ENCODE results near the gene CSPG4.

DNA sequence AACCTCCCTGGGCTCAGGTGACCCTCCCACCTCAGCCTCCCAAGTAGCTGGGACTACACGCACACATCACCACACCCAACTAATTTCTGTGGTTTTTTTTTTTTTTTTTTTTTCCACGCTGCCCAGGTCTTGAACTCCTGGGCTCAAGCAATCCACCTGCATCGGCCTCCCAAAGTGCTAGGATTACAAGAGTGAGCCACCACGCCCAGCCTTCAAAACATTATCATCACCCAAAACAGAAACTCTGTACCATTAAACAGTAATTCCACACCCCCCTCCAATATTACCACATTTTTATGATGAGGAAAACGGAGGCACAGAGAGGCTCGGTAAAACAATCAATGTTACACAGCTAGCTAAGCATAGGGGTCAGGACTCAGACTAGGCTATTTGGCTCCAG is 76.6 kb downstream of the CSPG4 start:
- TF ChIP-seq, protein P1, sequence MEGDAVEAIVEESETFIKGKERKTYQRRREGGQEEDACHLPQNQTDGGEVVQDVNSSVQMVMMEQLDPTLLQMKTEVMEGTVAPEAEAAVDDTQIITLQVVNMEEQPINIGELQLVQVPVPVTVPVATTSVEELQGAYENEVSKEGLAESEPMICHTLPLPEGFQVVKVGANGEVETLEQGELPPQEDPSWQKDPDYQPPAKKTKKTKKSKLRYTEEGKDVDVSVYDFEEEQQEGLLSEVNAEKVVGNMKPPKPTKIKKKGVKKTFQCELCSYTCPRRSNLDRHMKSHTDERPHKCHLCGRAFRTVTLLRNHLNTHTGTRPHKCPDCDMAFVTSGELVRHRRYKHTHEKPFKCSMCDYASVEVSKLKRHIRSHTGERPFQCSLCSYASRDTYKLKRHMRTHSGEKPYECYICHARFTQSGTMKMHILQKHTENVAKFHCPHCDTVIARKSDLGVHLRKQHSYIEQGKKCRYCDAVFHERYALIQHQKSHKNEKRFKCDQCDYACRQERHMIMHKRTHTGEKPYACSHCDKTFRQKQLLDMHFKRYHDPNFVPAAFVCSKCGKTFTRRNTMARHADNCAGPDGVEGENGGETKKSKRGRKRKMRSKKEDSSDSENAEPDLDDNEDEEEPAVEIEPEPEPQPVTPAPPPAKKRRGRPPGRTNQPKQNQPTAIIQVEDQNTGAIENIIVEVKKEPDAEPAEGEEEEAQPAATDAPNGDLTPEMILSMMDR (conservative IDR thresholded peaks at IDR 0.05; ENCODE audit: low read depth, low read length) = no peak
- TF ChIP-seq CEBPB (IDR thresholded peaks at IDR 0.05; ENCODE audit: low read depth, low read length) = no peak
- TF ChIP-seq USF2 (IDR thresholded peaks at IDR 0.05; ENCODE audit: low read depth, low read length) = no peak
- no peak for TF ChIP-seq POLR2A (IDR thresholded peaks at IDR 0.05; ENCODE audit: low read depth, low read length)
- no peak for TF ChIP-seq SMC3 (IDR thresholded peaks at IDR 0.05; ENCODE audit: low read depth, low read length)
- no peak for TF ChIP-seq RCOR1 (IDR thresholded peaks at IDR 0.05; ENCODE audit: insufficient replicate concordance, low read length)
- TF ChIP-seq RAD21 (IDR thresholded peaks at IDR 0.05; ENCODE audit: low read length) = no peak
- no peak for TF ChIP-seq MXI1 (IDR thresholded peaks at IDR 0.05; ENCODE audit: borderline replicate concordance, low read depth, low read length)
- TF ChIP-seq MAFK (IDR thresholded peaks at IDR 0.05; ENCODE audit: low read depth, low read length) = no peak

Measured in IMR-90 (cell line).